ENCODE results near the gene BRS3. TPM values are rescaled to one million over a fixed set of nuclear protein-coding genes. Genes with fewer than 3 reads are reported as not detected.

BRS3 gene
- total RNA-seq, 2 donors from 2014 or later = not detected

GRCh38 chrX:136453771-136454170 is 34.0 kb upstream of the BRS3 start:
- no peaks in the 10 kb centered on the region for H3K4me1 ChIP-seq
- no peak overlapping the region for H3K27ac ChIP-seq
- TF ChIP-seq POLR2A (IDR thresholded peaks at IDR 0.05) = no peak
- no peak for TF ChIP-seq CTCF (IDR thresholded peaks at IDR 0.05)
- ATAC-seq = no peak
- H3K4me3 ChIP-seq = no peak overlapping the region
- no peak for DNase-seq
- no peaks in the 10 kb centered on the region for H3K36me3 ChIP-seq (replicated peaks in 1 of 2; ENCODE audit: insufficient read depth in 1 of 2, low read depth in 2 of 2)
- WGBS, 2 donors = 27 to 54% methylated on average over 1 of the region's 1 CpG
- intact Hi-C loops (cut with DNase I) = no loop called here
- H3K27me3 ChIP-seq = no peaks in the 10 kb centered on the region
- H3K9me3 ChIP-seq = no peaks in the 10 kb centered on the region

- no peak for ATAC-seq
- DNase-seq = no peak
- Histone ChIP-seq H3K4me1 (no peaks in the 10 kb centered on the region), H3K27me3 (no peaks in the 10 kb centered on the region), H3K36me3 (replicated peaks in 1 of 2; ENCODE audit: insufficient read depth in 1 of 2, low read depth in 2 of 2) (no peaks in the 10 kb centered on the region), H3K4me3 (no peak overlapping the region), H3K9me3 (no peaks in the 10 kb centered on the region), H3K27ac (no peak overlapping the region)
- TF ChIP-seq POLR2A (IDR thresholded peaks at IDR 0.05) (no peak), CTCF (IDR thresholded peaks at IDR 0.05) (no peak)
- intact Hi-C loops (cut with DNase I) = no loop called here
- 73 to 81% methylated on average over 4 to 5 of the region's 6 CpGs for WGBS, 2 donors
These were observed 31.6 kb upstream of the BRS3 start for GRCh38 chrX:136456133-136456532.

GRCh38 chrX:136457303-136457917 is 30.3 kb upstream of the BRS3 start:
- Histone ChIP-seq H3K4me1 (no peaks in the 10 kb centered on the region), H3K27ac (no peak overlapping the region), H3K27me3 (no peaks in the 10 kb centered on the region), H3K36me3 (replicated peaks in 1 of 2; ENCODE audit: insufficient read depth in 1 of 2, low read depth in 2 of 2) (no peaks in the 10 kb centered on the region), H3K4me3 (no peak overlapping the region), H3K9me3 (no peaks in the 10 kb centered on the region)
- DNase-seq (no peak), ATAC-seq (no peak)
- TF ChIP-seq CTCF (IDR thresholded peaks at IDR 0.05) (no peak), POLR2A (IDR thresholded peaks at IDR 0.05) (no peak)
- 57 to 69% methylated on average over 5 of the region's 5 CpGs for WGBS, 2 donors
- intact Hi-C loops (cut with DNase I) = no loop called here

- Histone ChIP-seq H3K4me3 (no peak overlapping the region), H3K9me3 (no peaks in the 10 kb centered on the region), H3K27me3 (no peaks in the 10 kb centered on the region), H3K36me3 (replicated peaks in 1 of 2; ENCODE audit: insufficient read depth in 1 of 2, low read depth in 2 of 2) (no peaks in the 10 kb centered on the region), H3K4me1 (no peaks in the 10 kb centered on the region), H3K27ac (no peak overlapping the region)
- intact Hi-C loops (cut with DNase I) = no loop called here
- DNase-seq (no peak), ATAC-seq (no peak)
- TF ChIP-seq POLR2A (IDR thresholded peaks at IDR 0.05) (no peak), CTCF (IDR thresholded peaks at IDR 0.05) (no peak)
- 67 to 78% methylated on average over 3 of the region's 3 CpGs for WGBS, 2 donors
These were observed 23.2 kb upstream of the BRS3 start for GRCh38 chrX:136464589-136464988.

GRCh38 chrX:136467303-136467702 is 20.4 kb upstream of the BRS3 start:
- ATAC-seq (no peak), DNase-seq (no peak)
- WGBS, 2 donors = 52 to 79% methylated on average over 2 to 3 of the region's 3 CpGs
- no peaks in the 10 kb centered on the region for H3K9me3 ChIP-seq
- no peak overlapping the region for H3K4me3 ChIP-seq
- no peaks in the 10 kb centered on the region for H3K4me1 ChIP-seq
- TF ChIP-seq CTCF (IDR thresholded peaks at IDR 0.05) (no peak), POLR2A (IDR thresholded peaks at IDR 0.05) (no peak)
- no peaks in the 10 kb centered on the region for H3K27me3 ChIP-seq
- no peak overlapping the region for H3K27ac ChIP-seq
- no peaks in the 10 kb centered on the region for H3K36me3 ChIP-seq (replicated peaks in 1 of 2; ENCODE audit: insufficient read depth in 1 of 2, low read depth in 2 of 2)
- intact Hi-C loops (cut with DNase I) = no loop called here

All from body of pancreas (tissue), 4 donors.